Umbilical cord (tissue), 2 donors: Measurements from ENCODE around the gene TTLL11. TPM values are rescaled to one million over a fixed set of nuclear protein-coding genes. Genes with fewer than 3 reads are reported as not detected.
"Not testable (repeated sequence)": the region's sequence is repeated elsewhere in the genome, so short reads cannot be mapped to it uniquely, and the experiment has no call there.

Experiments used
- DNase-seq: peaks from one replicate; pipeline ENCODE4 v3.0.0-alpha.2; 2015; ENCODE audit warnings: low spot score
- total RNA-seq: library from RNA; depleted of rRNA; stranded (reverse); fragments of >200 nt; gene quantifications from one replicate; pipeline ENCODE4 v1.2.3, GENCODE V29; 2014; ENCODE audit warnings: low replicate concordance; ENCODE audit not compliant: insufficient read depth

TTLL11 gene
- total RNA-seq, 1 donor from 2014 or later: 8.9 TPM

- DNase-seq: no peak
These were observed 276.7 kb downstream of the TTLL11 start for GRCh38 chr9:121816449-121816817.

DNA sequence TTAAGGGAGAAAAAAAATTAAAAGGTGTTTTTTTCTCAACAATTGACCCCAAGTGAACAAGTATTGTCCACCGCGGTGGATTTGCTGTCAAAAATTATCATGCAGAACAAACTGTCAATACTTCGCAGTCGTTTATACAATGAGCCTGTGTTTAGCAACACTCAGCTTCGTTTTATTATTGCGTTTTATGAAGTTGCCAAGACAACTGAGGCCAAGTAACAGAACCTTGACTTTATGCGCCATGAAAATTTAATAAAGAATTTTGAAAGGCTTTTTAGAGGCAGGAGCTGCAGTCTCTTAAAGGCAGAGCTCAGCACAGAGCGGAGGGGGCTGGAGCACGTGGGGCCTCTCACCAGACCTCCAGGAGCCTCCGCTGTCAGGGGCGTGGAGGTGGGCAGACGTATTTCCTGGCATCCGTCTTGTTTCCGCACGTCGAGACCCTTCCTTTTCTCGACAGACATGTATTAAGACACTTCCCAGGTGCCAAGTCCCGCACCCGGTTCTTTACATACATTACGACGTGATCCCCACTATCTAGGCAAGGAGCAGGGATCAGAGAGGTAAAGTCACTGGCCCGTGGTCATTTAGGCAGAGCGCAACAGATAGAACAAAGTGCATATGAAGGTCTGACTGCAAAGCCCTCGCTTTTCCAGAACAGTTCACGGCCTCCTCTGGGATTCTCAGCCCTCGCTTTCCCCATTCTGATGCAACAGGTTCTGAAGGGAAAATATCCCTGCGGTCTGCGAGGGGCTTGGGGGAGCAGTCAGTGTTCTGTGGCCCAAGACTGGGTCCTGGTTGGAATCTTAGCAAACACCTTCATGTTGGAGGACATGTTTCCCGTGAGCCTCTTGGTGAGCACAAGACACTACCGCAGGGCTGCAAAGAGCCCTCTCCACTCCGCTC, 277.3 kb downstream of the TTLL11 start:
- DNase-seq: no peak

- no peak for DNase-seq
These were observed 278.0 kb downstream of the TTLL11 start for GRCh38 chr9:121815084-121815483.

- no peak for DNase-seq
These were observed 278.5 kb downstream of the TTLL11 start for GRCh38 chr9:121814594-121814993.

DNA sequence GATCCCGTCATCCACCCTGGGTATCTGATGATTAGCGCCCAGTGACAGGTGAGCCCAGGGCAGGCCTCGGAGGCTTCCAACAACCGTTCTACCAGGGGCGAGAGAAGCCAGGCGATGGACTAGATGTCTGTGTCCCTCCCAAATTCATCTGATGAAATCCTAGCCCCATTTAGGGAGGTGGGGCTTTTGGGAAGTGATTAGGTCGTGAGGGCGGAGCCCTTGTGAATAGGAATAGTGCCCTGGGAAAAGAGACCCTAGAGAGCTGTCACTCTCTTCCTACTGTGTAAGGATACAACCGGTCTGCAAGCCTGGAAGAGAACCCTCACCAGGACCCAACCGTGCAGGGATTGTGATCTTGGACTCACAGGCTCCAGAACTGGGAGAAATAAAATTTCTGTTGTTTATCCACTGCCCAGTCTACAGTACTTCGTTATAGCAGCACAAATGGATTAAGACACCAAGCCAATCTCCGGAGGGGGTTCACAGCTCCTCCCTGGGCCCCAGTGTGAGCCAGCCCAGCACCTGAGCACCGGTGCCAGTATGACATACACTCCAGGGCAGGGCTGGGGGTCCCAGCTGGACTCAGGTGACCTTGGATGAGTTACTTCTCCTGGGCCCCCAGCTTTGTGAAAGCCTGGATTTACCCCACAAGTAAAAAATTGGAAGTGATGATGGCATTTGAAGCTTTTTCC, 279.4 kb downstream of the TTLL11 start:
- DNase-seq: no peak

GRCh38 chr9:121812159-121812735, 280.9 kb downstream of the TTLL11 start:
- DNase-seq: no peak

- no peak for DNase-seq
These were observed 281.4 kb downstream of the TTLL11 start for GRCh38 chr9:121811751-121812150.

- no peak for DNase-seq
These were observed 282.0 kb downstream of the TTLL11 start for GRCh38 chr9:121811140-121811539.

DNA sequence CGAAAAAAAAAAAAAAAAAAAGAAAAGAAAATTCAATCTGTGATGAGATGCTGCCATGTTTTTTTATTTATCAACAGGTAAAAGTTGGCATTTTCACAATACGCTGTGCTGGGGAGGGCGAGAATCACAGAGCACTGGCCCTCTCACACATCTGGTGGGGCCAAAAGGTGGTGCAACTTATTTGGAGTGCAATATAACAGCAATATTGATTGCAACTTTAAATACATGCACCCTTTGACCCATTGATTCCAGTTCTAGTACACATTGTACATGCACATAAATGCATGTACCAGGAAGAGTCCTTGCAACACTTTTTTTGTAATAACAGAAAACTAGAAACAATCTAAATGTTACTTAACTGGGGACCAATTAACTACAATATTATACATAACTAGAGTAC, 282.6 kb downstream of the TTLL11 start:
- no peak for DNase-seq

DNA sequence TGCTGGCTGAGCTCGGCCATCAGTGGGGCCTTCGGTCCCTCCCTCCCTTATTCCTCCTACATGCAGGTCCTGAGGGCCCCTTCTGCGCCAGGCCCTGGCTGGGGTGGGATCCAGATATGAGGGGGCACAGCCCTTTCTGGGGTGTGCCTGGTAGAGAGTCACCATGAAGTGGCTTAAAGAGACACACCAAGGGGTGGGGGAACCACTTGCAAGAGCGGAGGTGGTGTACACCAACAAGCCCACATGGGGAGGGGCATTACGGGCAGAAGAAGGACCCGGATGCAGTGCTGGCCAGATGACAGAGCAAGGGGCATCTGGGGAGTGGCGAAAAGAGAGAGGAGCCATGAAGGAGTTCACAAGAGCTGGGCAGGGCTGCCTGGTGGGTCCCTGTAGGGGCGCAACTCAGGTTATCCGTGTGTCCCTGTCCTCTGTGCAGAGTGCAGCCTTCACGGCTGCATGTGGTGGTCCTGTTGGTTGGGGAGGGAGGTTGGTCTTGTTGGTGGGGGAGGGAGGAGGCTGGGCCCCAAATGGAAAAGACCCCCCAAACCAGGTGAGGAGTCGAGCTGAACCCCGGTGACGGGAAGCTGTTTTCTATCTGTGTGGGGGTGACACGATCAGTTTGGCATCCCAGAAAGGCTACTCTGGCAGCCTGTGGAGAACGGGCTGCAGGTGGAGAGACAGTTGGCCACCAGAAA, 283.6 kb downstream of the TTLL11 start:
- DNase-seq: no peak

DNA sequence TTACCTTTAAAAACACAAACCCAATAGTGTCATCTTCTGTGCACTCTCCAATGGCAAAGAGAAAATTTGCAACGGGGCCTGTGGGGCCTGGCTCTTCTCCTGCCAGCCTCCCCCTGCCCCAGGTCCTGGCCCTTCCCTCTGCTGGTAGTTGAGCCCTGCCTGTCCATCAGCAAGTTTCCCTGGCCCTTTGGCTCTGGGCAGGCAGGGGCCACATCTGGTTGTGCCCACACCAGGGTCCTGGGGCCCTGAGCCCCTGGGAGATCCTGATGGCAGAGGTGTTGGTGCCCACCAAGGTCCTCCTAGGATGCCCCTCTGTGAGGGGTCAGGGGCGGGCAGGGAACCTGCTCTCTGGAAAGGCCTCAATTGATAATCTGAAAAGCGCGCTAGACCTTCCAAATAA, 284.3 kb downstream of the TTLL11 start:
- DNase-seq: no peak

- DNase-seq: no peak
These were observed 285.3 kb downstream of the TTLL11 start for GRCh38 chr9:121807823-121808278.

DNA sequence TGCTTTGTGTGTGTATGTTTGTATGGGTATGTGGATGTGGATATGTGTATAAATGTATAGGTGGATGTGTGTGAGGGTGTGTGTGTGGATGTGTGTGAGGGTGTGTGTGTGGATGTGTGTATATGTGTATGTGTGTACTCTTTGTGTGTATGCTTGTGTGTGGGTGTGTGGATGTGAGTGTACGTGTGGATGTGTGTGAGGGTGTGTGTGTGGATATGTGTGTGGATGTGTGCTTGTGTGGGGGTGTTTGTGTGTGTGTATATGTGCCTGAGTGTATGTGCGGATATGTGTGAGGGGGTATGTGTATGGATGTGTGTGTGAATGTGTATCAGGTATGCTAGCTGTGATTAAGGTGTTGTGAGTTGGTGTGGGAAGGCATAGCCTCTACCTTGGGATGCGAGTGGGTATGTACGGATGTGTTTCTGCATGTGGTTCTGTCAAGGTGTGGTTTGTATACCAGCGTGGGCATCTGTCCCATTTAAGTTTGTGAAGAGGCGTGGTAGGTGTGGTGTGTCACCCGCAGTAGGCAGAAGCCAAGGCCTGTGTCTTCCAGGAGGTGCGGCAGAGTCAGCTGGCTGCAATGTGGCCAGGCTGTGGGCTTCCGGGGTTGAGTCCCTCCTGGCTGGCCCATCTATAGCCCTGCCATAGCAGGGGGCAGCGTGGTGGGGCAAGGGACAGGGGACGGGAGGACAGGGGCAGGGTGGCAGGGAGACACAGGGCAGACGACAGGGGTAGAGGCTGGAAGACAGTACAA, 285.9 kb downstream of the TTLL11 start:
- DNase-seq: no peak

GRCh38 chr9:121802753-121803152, 290.4 kb downstream of the TTLL11 start:
- no peak for DNase-seq

DNA sequence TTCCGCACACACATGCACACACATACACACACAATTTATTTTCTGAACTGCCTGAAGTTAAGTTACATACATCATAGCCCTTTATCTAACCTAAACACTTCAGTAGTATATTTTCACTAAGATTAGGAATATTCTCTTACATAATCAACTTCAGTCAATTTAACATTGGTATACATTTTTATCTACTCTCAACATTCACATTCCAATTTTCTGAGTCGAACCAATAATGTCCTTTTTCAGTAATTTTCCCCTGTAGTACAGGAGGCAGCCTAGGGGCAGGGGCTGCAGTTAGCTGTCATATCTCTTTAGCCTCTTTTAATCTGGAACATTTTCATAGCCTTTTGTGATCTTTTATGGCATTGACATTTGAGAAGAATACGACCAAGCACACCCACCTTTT, 291.5 kb downstream of the TTLL11 start:
- no peak for DNase-seq

- DNase-seq: no peak
These were observed 292.7 kb downstream of the TTLL11 start for GRCh38 chr9:121800376-121800775.

GRCh38 chr9:121798941-121799340, 294.2 kb downstream of the TTLL11 start:
- no peak for DNase-seq

DNA sequence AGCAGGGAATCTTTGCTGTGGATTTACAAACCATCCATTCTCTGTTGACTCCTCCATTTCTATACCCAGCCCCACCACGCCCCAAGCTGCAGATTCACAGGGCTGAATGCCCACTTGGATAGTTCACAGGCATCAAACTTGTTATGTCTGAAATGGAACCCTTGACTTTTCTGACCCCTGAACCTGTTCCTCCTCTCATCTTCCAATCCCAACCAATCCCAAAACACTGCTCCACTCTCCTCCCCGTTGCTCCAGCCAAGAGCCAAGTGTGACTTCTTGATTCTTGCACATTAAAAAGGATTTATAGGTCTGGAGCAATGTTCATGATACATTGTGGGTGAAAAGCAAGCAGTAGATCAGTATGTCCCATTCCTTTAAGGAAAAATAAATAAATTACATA, 296.0 kb downstream of the TTLL11 start:
- no peak for DNase-seq

GRCh38 chr9:121794334-121794733, 298.8 kb downstream of the TTLL11 start:
- DNase-seq: not testable (repeated sequence)

GRCh38 chr9:121792476-121792875, 300.6 kb downstream of the TTLL11 start:
- not testable (repeated sequence) for DNase-seq

- no peak for DNase-seq
These were observed 302.3 kb downstream of the TTLL11 start for GRCh38 chr9:121790841-121791240.
